ENCODE data around the gene CCND2. TPM values are rescaled to one million over a fixed set of nuclear protein-coding genes. Genes with fewer than 3 reads are reported as not detected.

Gene CCND2
- polyA plus RNA-seq, 1 donor from 2014 or later: 16.9 TPM

DNA sequence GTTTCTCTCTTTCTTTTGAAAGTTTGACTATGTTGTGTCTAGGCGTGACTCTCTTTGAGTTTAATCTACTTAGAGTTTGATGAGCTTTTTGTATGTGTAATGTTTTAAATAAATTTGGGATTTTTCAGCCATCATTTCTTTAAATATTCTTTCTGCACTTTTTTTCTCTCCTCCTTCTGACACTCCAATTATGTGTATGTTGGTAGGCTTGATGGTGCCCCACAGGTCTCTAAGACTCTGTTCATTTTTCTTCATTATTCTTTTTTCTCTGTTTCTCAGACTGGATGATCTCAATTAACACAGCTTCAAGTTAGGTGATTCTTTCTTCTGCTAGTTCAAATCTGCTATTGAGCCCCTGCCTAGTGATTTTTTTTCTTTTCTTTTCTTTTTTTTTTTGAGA lies 14.5 kb upstream of the CCND2 start:
- no peak for TF ChIP-seq TAF1 (IDR thresholded peaks at IDR 0.05; ENCODE audit: low read depth)
- TF ChIP-seq POLR2AphosphoS5 (IDR thresholded peaks at IDR 0.05): no peak
- TF ChIP-seq, protein P1, sequence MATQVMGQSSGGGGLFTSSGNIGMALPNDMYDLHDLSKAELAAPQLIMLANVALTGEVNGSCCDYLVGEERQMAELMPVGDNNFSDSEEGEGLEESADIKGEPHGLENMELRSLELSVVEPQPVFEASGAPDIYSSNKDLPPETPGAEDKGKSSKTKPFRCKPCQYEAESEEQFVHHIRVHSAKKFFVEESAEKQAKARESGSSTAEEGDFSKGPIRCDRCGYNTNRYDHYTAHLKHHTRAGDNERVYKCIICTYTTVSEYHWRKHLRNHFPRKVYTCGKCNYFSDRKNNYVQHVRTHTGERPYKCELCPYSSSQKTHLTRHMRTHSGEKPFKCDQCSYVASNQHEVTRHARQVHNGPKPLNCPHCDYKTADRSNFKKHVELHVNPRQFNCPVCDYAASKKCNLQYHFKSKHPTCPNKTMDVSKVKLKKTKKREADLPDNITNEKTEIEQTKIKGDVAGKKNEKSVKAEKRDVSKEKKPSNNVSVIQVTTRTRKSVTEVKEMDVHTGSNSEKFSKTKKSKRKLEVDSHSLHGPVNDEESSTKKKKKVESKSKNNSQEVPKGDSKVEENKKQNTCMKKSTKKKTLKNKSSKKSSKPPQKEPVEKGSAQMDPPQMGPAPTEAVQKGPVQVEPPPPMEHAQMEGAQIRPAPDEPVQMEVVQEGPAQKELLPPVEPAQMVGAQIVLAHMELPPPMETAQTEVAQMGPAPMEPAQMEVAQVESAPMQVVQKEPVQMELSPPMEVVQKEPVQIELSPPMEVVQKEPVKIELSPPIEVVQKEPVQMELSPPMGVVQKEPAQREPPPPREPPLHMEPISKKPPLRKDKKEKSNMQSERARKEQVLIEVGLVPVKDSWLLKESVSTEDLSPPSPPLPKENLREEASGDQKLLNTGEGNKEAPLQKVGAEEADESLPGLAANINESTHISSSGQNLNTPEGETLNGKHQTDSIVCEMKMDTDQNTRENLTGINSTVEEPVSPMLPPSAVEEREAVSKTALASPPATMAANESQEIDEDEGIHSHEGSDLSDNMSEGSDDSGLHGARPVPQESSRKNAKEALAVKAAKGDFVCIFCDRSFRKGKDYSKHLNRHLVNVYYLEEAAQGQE (IDR thresholded peaks at IDR 0.05; ENCODE audit: borderline replicate concordance): no peak
- TF ChIP-seq, protein P2, sequence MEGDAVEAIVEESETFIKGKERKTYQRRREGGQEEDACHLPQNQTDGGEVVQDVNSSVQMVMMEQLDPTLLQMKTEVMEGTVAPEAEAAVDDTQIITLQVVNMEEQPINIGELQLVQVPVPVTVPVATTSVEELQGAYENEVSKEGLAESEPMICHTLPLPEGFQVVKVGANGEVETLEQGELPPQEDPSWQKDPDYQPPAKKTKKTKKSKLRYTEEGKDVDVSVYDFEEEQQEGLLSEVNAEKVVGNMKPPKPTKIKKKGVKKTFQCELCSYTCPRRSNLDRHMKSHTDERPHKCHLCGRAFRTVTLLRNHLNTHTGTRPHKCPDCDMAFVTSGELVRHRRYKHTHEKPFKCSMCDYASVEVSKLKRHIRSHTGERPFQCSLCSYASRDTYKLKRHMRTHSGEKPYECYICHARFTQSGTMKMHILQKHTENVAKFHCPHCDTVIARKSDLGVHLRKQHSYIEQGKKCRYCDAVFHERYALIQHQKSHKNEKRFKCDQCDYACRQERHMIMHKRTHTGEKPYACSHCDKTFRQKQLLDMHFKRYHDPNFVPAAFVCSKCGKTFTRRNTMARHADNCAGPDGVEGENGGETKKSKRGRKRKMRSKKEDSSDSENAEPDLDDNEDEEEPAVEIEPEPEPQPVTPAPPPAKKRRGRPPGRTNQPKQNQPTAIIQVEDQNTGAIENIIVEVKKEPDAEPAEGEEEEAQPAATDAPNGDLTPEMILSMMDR (IDR thresholded peaks at IDR 0.05; ENCODE audit: poor library complexity, severe bottlenecking): no peak
- TF ChIP-seq SMC3 (conservative IDR thresholded peaks at IDR 0.05; ENCODE audit: poor library complexity): no peak
- no peak for TF ChIP-seq RAD21 (conservative IDR thresholded peaks at IDR 0.05)
- no peak for TF ChIP-seq MXI1 (conservative IDR thresholded peaks at IDR 0.05; ENCODE audit: poor library complexity, severe bottlenecking)
- TF ChIP-seq EP300 (conservative IDR thresholded peaks at IDR 0.05; ENCODE audit: poor library complexity, severe bottlenecking): no peak
- no peak for TF ChIP-seq EZH2 (IDR thresholded peaks at IDR 0.05; ENCODE audit: borderline replicate concordance, insufficient read depth, low read length, poor library complexity, severe bottlenecking)
- Histone ChIP-seq H3K9me2 (ENCODE audit: insufficient read depth, low read length) (no peaks in the 10 kb centered on the region), H3K36me3 (ENCODE audit: insufficient read depth, low read length) (no peaks in the 10 kb centered on the region), H3F3A (ENCODE audit: insufficient read depth, low read length, poor library complexity, severe bottlenecking) (no peaks in the 10 kb centered on the region), H4K20me1 (ENCODE audit: insufficient read depth) (no peaks in the 10 kb centered on the region), H3K4me2 (ENCODE audit: low read length) (no peak overlapping the region), H2AFZ (ENCODE audit: low read depth, low read length) (no peak overlapping the region), H3K27me3 (ENCODE audit: insufficient read depth, low read depth, low read length) (no peaks in the 10 kb centered on the region), H3K4me3 (ENCODE audit: low read length) (no peak overlapping the region), H3K9me3 (ENCODE audit: low read length) (peaks cover 4% of the 10 kb centered on the region), H3K9ac (ENCODE audit: low read length) (no peak overlapping the region), H3K79me2 (replicated peaks; ENCODE audit: insufficient read depth, low read length) (no peaks in the 10 kb centered on the region), H3K27ac (ENCODE audit: low read length) (no peak overlapping the region)

DNA sequence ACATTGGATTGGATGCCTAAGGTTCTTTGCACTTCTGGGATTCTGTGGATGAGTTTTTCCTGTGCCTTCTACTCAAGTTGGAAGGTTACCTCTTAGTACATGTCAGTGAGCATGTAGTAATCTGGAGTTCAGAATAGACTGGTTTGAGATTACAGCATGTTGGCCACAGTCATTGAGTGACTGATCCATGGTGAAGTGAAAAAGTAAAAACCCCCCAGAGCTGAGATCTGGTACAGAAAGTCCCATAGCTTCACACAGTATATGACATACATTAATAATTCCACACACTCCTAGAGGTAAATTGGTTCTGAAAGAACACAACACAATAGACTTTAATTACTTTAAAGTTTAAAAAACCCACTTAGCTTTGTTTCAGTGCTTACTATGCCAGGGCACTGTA lies 11.9 kb upstream of the CCND2 start:
- H3K9ac ChIP-seq (ENCODE audit: low read length): no peak overlapping the region
- no peaks in the 10 kb centered on the region for H3K9me2 ChIP-seq (ENCODE audit: insufficient read depth, low read length)
- no peak overlapping the region for H3K27ac ChIP-seq (ENCODE audit: low read length)
- H3K36me3 ChIP-seq (ENCODE audit: insufficient read depth, low read length): no peaks in the 10 kb centered on the region
- no peaks in the 10 kb centered on the region for H4K20me1 ChIP-seq (ENCODE audit: insufficient read depth)
- no peak overlapping the region for H2AFZ ChIP-seq (ENCODE audit: low read depth, low read length)
- peaks cover 4% of the 10 kb centered on the region for H3K9me3 ChIP-seq (ENCODE audit: low read length)
- no peaks in the 10 kb centered on the region for H3F3A ChIP-seq (ENCODE audit: insufficient read depth, low read length, poor library complexity, severe bottlenecking)
- TF ChIP-seq EZH2 (IDR thresholded peaks at IDR 0.05; ENCODE audit: borderline replicate concordance, insufficient read depth, low read length, poor library complexity, severe bottlenecking) (no peak), RAD21 (conservative IDR thresholded peaks at IDR 0.05) (no peak), SMC3 (conservative IDR thresholded peaks at IDR 0.05; ENCODE audit: poor library complexity) (no peak), EP300 (conservative IDR thresholded peaks at IDR 0.05; ENCODE audit: poor library complexity, severe bottlenecking) (no peak), TAF1 (IDR thresholded peaks at IDR 0.05; ENCODE audit: low read depth) (no peak), POLR2AphosphoS5 (IDR thresholded peaks at IDR 0.05) (no peak), MXI1 (conservative IDR thresholded peaks at IDR 0.05; ENCODE audit: poor library complexity, severe bottlenecking) (no peak)
- TF ChIP-seq, protein P2 (IDR thresholded peaks at IDR 0.05; ENCODE audit: poor library complexity, severe bottlenecking): no peak
- TF ChIP-seq, protein P1 (IDR thresholded peaks at IDR 0.05; ENCODE audit: borderline replicate concordance): no peak
- no peak overlapping the region for H3K4me3 ChIP-seq (ENCODE audit: low read length)
- H3K4me2 ChIP-seq (ENCODE audit: low read length): no peak overlapping the region
- H3K27me3 ChIP-seq (ENCODE audit: insufficient read depth, low read depth, low read length): peaks cover 5% of the 10 kb centered on the region
- H3K79me2 ChIP-seq (replicated peaks; ENCODE audit: insufficient read depth, low read length): no peaks in the 10 kb centered on the region

All from neural cell (in vitro differentiated cells).